Type B pancreatic cell (in vitro differentiated cells): ENCODE data around the gene RBBP8NL. TPM values are rescaled to one million over a fixed set of nuclear protein-coding genes. Genes with fewer than 3 reads are reported as not detected.

Experiments used
- DNase-seq: peaks from one replicate; pipeline ENCODE4 v3.0.0; 2021; ENCODE audit warnings: mixed read lengths; ENCODE audit not compliant: unreplicated experiment; ENCODE audit errors: extremely low spot score
- H3K27ac Mint-ChIP-seq: 2 replicates; pipeline ENCODE4 v1.8.0; 2021; ENCODE audit warnings: mild to moderate bottlenecking, mixed read lengths
- H3K27me3 Mint-ChIP-seq: 2 replicates; pipeline ENCODE4 v1.8.0; 2021; ENCODE audit warnings: mixed read lengths
- H3K36me3 Mint-ChIP-seq: 2 replicates; pipeline ENCODE4 v1.8.0; 2021; ENCODE audit warnings: mixed read lengths
- H3K4me1 Mint-ChIP-seq: one replicate; pipeline ENCODE4 v1.8.0; 2021; ENCODE audit warnings: mixed read lengths; ENCODE audit not compliant: unreplicated experiment
- H3K4me3 Mint-ChIP-seq: 2 replicates; pipeline ENCODE4 v1.8.0; 2021; ENCODE audit warnings: mild to moderate bottlenecking, mixed read lengths
- H3K9me3 Mint-ChIP-seq: 2 replicates; pipeline ENCODE4 v1.8.0; 2021; ENCODE audit warnings: mixed read lengths
- CTCF ChIP-seq: fragments of 200-600 bp; sonication (generic); conservative IDR thresholded peaks from 2 replicates; pipeline ENCODE4 v1.5.0; 2021; ENCODE audit warnings: antibody characterized with exemption, mild to moderate bottlenecking
- total RNA-seq: library from RNA; stranded (reverse); gene quantifications from 2 replicates; pipeline ENCODE4 v1.2.1, GENCODE V29; 2021; ENCODE audit warnings: low replicate concordance

Gene RBBP8NL
- total RNA-seq, 1 donor from 2014 or later, result 7.3 TPM

GRCh38 chr20:62408055-62408454 lies 19.3 kb downstream of the RBBP8NL start:
- Mint-ChIP-seq H3K4me3 (peak overlapping the region; percentile 82), H3K27ac (no peak overlapping the region), H3K4me1 (peaks cover 17% of the 10 kb centered on the region), H3K9me3 (no peaks in the 10 kb centered on the region), H3K27me3 (no peaks in the 10 kb centered on the region), H3K36me3 (no peaks in the 10 kb centered on the region)
- no peak for DNase-seq
- no peak for TF ChIP-seq CTCF

- TF ChIP-seq CTCF, result no peak
- H3K27ac Mint-ChIP-seq, result peak within 1 kb of the TSS; percentile 68
- H3K27me3 Mint-ChIP-seq, result no peaks in the 10 kb centered on the region
Measured at GRCh38 chr20:62407221-62407992, 19.9 kb downstream of the RBBP8NL start, which contains the start of gene CABLES2. CABLES2 (minus strand) TSS chr20:62407285; CDS start chr20:62407276, 9 bp downstream.

GRCh38 chr20:62406635-62407176 lies 20.6 kb downstream of the RBBP8NL start:
- H3K4me1 Mint-ChIP-seq, result peaks cover 18% of the 10 kb centered on the region
- no peaks in the 10 kb centered on the region for H3K27me3 Mint-ChIP-seq
- no peak for TF ChIP-seq CTCF
- H3K4me3 Mint-ChIP-seq, result peak overlapping the region; percentile 85
- H3K36me3 Mint-ChIP-seq, result no peaks in the 10 kb centered on the region
- no peak overlapping the region for H3K27ac Mint-ChIP-seq
- no peak for DNase-seq
- H3K9me3 Mint-ChIP-seq, result no peaks in the 10 kb centered on the region

More at GRCh38 chr20:62407221-62407992, 19.9 kb downstream of the RBBP8NL start, which contains the start of gene CABLES2:
- Mint-ChIP-seq H3K36me3 (no peaks in the 10 kb centered on the region), H3K9me3 (no peaks in the 10 kb centered on the region), H3K4me3 (peak within 1 kb of the TSS; percentile 85), H3K4me1 (peaks cover 18% of the 10 kb centered on the region)
- DNase-seq, result peak; percentile 91

GRCh38 chr20:62405981-62406513 lies 21.3 kb downstream of the RBBP8NL start:
- peaks cover 18% of the 10 kb centered on the region for H3K4me1 Mint-ChIP-seq
- no peaks in the 10 kb centered on the region for H3K9me3 Mint-ChIP-seq
- peak overlapping the region; percentile 85 for H3K4me3 Mint-ChIP-seq
- no peaks in the 10 kb centered on the region for H3K36me3 Mint-ChIP-seq
- no peaks in the 10 kb centered on the region for H3K27me3 Mint-ChIP-seq
- TF ChIP-seq CTCF, result no peak
- H3K27ac Mint-ChIP-seq, result peak overlapping the region; percentile 68
- no peak for DNase-seq

- Mint-ChIP-seq H3K4me3 (peak overlapping the region; percentile 85), H3K36me3 (no peaks in the 10 kb centered on the region), H3K27me3 (no peaks in the 10 kb centered on the region), H3K27ac (peak overlapping the region; percentile 68), H3K9me3 (no peaks in the 10 kb centered on the region), H3K4me1 (peaks cover 18% of the 10 kb centered on the region)
- peak; percentile 73 for TF ChIP-seq CTCF
- no peak for DNase-seq
Measured at GRCh38 chr20:62405108-62405980, 22.0 kb downstream of the RBBP8NL start.
